Heart left ventricle (tissue), 13 donors: ENCODE data around the gene FUT8.

ENCODE experiments used
- CTCF ChIP-seq, 12 donors: fragments of 200-600 bp; sonication (generic) in 4 of 12; IDR thresholded peaks; one replicate each; pipeline versions ENCODE4 v1.5.0 to v1.8.0; 2018 to 2022; ENCODE audit warnings: antibody characterized with exemption in 12 of 12, mild to moderate bottlenecking in 5 of 12
- POLR2A ChIP-seq, 2 donors: fragments of 450-650 bp; IDR thresholded peaks; one replicate each; pipeline ENCODE4 v1.6.1; 2017; ENCODE audit warnings: antibody characterized with exemption in 2 of 2, mild to moderate bottlenecking in 2 of 2, moderate library complexity in 2 of 2
- donor health status: ischemic (EF 13 %, LVEDD 7.1; RV severe dilation, severe dysfunction).
- donor health status: DM: no; HTN: yes; CAD: no.
- donor health status: DM: no; HTN: no; CAD: no.
- donor health status: ischemic (EF 25% LVEDD 6.9; RV normal size, moderate dysfunction).
- donor health status: ischemic (EF 25% LVEDD 5.7; RV mildly dilated, moderate dysfunction).
- donor health status: ischemic (EF 35%, LVEDD 5.7; RV mildly dilated, moderate dysfunction).
- donor health status: nonischemic (EF 11% LVEDD 7.7; RV severe dilation, severe dysfunction).
- donor health status: DM: yes; HTN: yes; CAD: no.
- donor health status: PGD.
- donor health status: ischemic (EF 29% LVEDD 5.4; RV normal size, mild dysfunction).
- donor health status: nonischemic (EF 23%, LVEDD 6.1; RV moderate dilation, normal function).

- TF ChIP-seq POLR2A (IDR thresholded peaks at IDR 0.05) (no peak), CTCF (IDR thresholded peaks at IDR 0.05) (no peak)
These were observed 138.5 kb downstream of the FUT8 start for GRCh38 chr14:65550779-65551643.
